NT2/D1 (cell line): ENCODE measurements around the gene WWC1.

Experiments used
- DNase-seq: peaks from one replicate; pipeline ENCODE4 v3.0.0-alpha.2; 2011; ENCODE audit warnings: low read depth, low spot score
- H3K27me3 ChIP-seq: 2 replicates; pipeline ENCODE4 v1.6.0; 2011; ENCODE audit warnings: mild to moderate bottlenecking; ENCODE audit not compliant: insufficient read length, insufficient read depth
- H3K36me3 ChIP-seq: 2 replicates; pipeline ENCODE4 v1.6.1; 2011; ENCODE audit warnings: mild to moderate bottlenecking, low read length, mixed read lengths; ENCODE audit not compliant: insufficient read depth, insufficient read length
- H3K4me1 ChIP-seq: 2 replicates; pipeline ENCODE4 v1.5.1; 2011; ENCODE audit not compliant: insufficient read depth, insufficient read length
- H3K4me3 ChIP-seq: 2 replicates; pipeline ENCODE4 v1.5.1; 2011; ENCODE audit warnings: low read depth; ENCODE audit not compliant: insufficient read length
- H3K9ac ChIP-seq: 2 replicates; pipeline ENCODE4 v1.6.0; 2011; ENCODE audit warnings: low read depth; ENCODE audit not compliant: insufficient read length
- H3K9me3 ChIP-seq: 2 replicates; pipeline ENCODE4 v1.5.1; 2011; ENCODE audit warnings: mild to moderate bottlenecking, low read length; ENCODE audit not compliant: insufficient read depth
- SUZ12 ChIP-seq: IDR thresholded peaks from 2 replicates; pipeline ENCODE4 v1.6.1; 2011; ENCODE audit not compliant: insufficient read length, insufficient read depth; ENCODE audit errors: extremely low read depth
- YY1 ChIP-seq: IDR thresholded peaks from 2 replicates; pipeline ENCODE4 v1.6.1; 2011; ENCODE audit not compliant: insufficient read length, insufficient read depth
- ZNF274 ChIP-seq: IDR thresholded peaks from 2 replicates; pipeline ENCODE4 v1.6.1; 2011; ENCODE audit warnings: mild to moderate bottlenecking, low read depth, low read length

Gene WWC1

GRCh38 chr5:168409591-168410458 is 118.4 kb downstream of the WWC1 start:
- H3K9ac ChIP-seq = no peak overlapping the region
- no peak for DNase-seq
- H3K9me3 ChIP-seq = no peaks in the 10 kb centered on the region
- no peaks in the 10 kb centered on the region for H3K4me1 ChIP-seq
- H3K27me3 ChIP-seq = no peaks in the 10 kb centered on the region
- peaks cover 73% of the 10 kb centered on the region for H3K36me3 ChIP-seq
- no peak for TF ChIP-seq YY1
- no peak for TF ChIP-seq SUZ12
- no peak for TF ChIP-seq ZNF274
- H3K4me3 ChIP-seq = no peak overlapping the region

- Histone ChIP-seq H3K4me3 (no peak overlapping the region), H3K36me3 (peaks cover 79% of the 10 kb centered on the region), H3K9me3 (no peaks in the 10 kb centered on the region), H3K4me1 (no peaks in the 10 kb centered on the region), H3K9ac (no peak overlapping the region), H3K27me3 (no peaks in the 10 kb centered on the region)
- no peak for TF ChIP-seq ZNF274
- no peak for TF ChIP-seq YY1
- no peak for TF ChIP-seq SUZ12
- DNase-seq = no peak
Measured at GRCh38 chr5:168411871-168412270, 120.4 kb downstream of the WWC1 start.

- H3K9me3 ChIP-seq = no peaks in the 10 kb centered on the region
- H3K9ac ChIP-seq = no peak overlapping the region
- peaks cover 82% of the 10 kb centered on the region for H3K36me3 ChIP-seq
- TF ChIP-seq YY1 = no peak
- TF ChIP-seq SUZ12 = no peak
- no peak for TF ChIP-seq ZNF274
- H3K4me3 ChIP-seq = no peak overlapping the region
- H3K4me1 ChIP-seq = no peaks in the 10 kb centered on the region
- DNase-seq = no peak
- no peaks in the 10 kb centered on the region for H3K27me3 ChIP-seq
Measured at GRCh38 chr5:168413062-168413461, 121.6 kb downstream of the WWC1 start.

GRCh38 chr5:168413596-168413995 is 122.2 kb downstream of the WWC1 start:
- no peak for DNase-seq
- peaks cover 82% of the 10 kb centered on the region for H3K36me3 ChIP-seq
- no peaks in the 10 kb centered on the region for H3K9me3 ChIP-seq
- H3K27me3 ChIP-seq = no peaks in the 10 kb centered on the region
- TF ChIP-seq SUZ12 (no peak), ZNF274 (no peak), YY1 (no peak)
- H3K9ac ChIP-seq = no peak overlapping the region
- H3K4me3 ChIP-seq = no peak overlapping the region
- H3K4me1 ChIP-seq = no peaks in the 10 kb centered on the region

GRCh38 chr5:168415401-168415800 is 124.0 kb downstream of the WWC1 start:
- no peaks in the 10 kb centered on the region for H3K4me1 ChIP-seq
- peaks cover 81% of the 10 kb centered on the region for H3K36me3 ChIP-seq

GRCh38 chr5:168415971-168416370 is 124.5 kb downstream of the WWC1 start:
- Histone ChIP-seq H3K27me3 (no peaks in the 10 kb centered on the region), H3K4me3 (no peak overlapping the region)
- no peak for TF ChIP-seq YY1
- TF ChIP-seq SUZ12 = no peak
- no peak for TF ChIP-seq ZNF274

More at GRCh38 chr5:168415401-168415800, 124.0 kb downstream of the WWC1 start:
- Histone ChIP-seq H3K4me3 (no peak overlapping the region), H3K9ac (no peak overlapping the region), H3K9me3 (no peaks in the 10 kb centered on the region), H3K27me3 (no peaks in the 10 kb centered on the region)
- DNase-seq = no peak
- no peak for TF ChIP-seq ZNF274
- TF ChIP-seq SUZ12 = no peak
- no peak for TF ChIP-seq YY1

GRCh38 chr5:168417731-168418429 is 126.4 kb downstream of the WWC1 start:
- Histone ChIP-seq H3K9ac (no peak overlapping the region), H3K4me3 (no peak overlapping the region), H3K27me3 (no peaks in the 10 kb centered on the region), H3K4me1 (peaks cover 2% of the 10 kb centered on the region), H3K36me3 (peaks cover 74% of the 10 kb centered on the region), H3K9me3 (no peaks in the 10 kb centered on the region)
- TF ChIP-seq YY1 (no peak), SUZ12 (no peak), ZNF274 (no peak)
- DNase-seq = no peak

More at GRCh38 chr5:168415971-168416370, 124.5 kb downstream of the WWC1 start:
- DNase-seq = no peak
- no peak overlapping the region for H3K9ac ChIP-seq
- H3K36me3 ChIP-seq = peaks cover 81% of the 10 kb centered on the region
- no peaks in the 10 kb centered on the region for H3K9me3 ChIP-seq
- H3K4me1 ChIP-seq = no peaks in the 10 kb centered on the region
